WTC11 (cell line): ENCODE results near the gene REEP3. TPM values are rescaled to one million over a fixed set of nuclear protein-coding genes. Genes with fewer than 3 reads are reported as not detected.

Experiments
- ATAC-seq: fragments of 200-7000 bp; cut with Tn5 transposase; 2 replicates; pipeline ENCODE4 v1.10.0; 2021; ENCODE audit warnings: mild to moderate bottlenecking, moderate library complexity
- CTCF ChIA-PET: fragments of 300-600 bp; sonication (Branson Sonifier 250); formaldehyde crosslinking; loops from one replicate; lab custom pipeline; 2021; ENCODE audit warnings: antibody characterized with exemption; lab: Charles Lee
- POLR2A ChIA-PET: fragments of 350-600 bp; sonication (Branson Sonifier 250); formaldehyde crosslinking; loops from one replicate; lab custom pipeline; 2021; ENCODE audit warnings: antibody characterized with exemption; lab: Charles Lee
- DNase-seq: peaks from one replicate; pipeline ENCODE4 v3.0.0; 2021; ENCODE audit warnings: low spot score
- H3K27ac Mint-ChIP-seq: 2 replicates; pipeline ENCODE4 v1.8.0; 2021; ENCODE audit warnings: mixed read lengths
- H3K27me3 Mint-ChIP-seq: 2 replicates; pipeline ENCODE4 v1.8.0; 2021; ENCODE audit warnings: low read depth, mild to moderate bottlenecking, moderate library complexity, mixed read lengths
- H3K36me3 Mint-ChIP-seq: 2 replicates; pipeline ENCODE4 v1.8.0; 2021; ENCODE audit warnings: mixed read lengths
- H3K4me1 Mint-ChIP-seq: 2 replicates; pipeline ENCODE4 v1.8.0; 2022; ENCODE audit warnings: mixed read lengths
- H3K4me3 Mint-ChIP-seq: 2 replicates; pipeline ENCODE4 v1.8.0; 2021; ENCODE audit warnings: mild to moderate bottlenecking, moderate library complexity, mixed read lengths
- H3K9me3 Mint-ChIP-seq: 2 replicates; pipeline ENCODE4 v1.8.0; 2021; ENCODE audit warnings: mixed read lengths
- AFF4 ChIP-seq: sonication (generic); formaldehyde crosslinking; IDR thresholded peaks from 2 replicates; pipeline ENCODE4 v1.8.1; 2023; ENCODE audit warnings: mild to moderate bottlenecking, missing genetic modification reagents, borderline replicate concordance
- ARID4B ChIP-seq: sonication (generic); formaldehyde crosslinking; IDR thresholded peaks from 2 replicates; pipeline ENCODE4 v1.8.0; 2023; ENCODE audit warnings: missing genetic modification reagents, mild to moderate bottlenecking, borderline replicate concordance
- CTCF ChIP-seq: fragments of 200-600 bp; IDR thresholded peaks from 2 replicates; pipeline ENCODE4 v1.8.0; 2022; ENCODE audit warnings: antibody characterized with exemption
- FOXK1 ChIP-seq: sonication (generic); formaldehyde crosslinking; IDR thresholded peaks from 2 replicates; pipeline ENCODE4 v1.8.0; 2022; ENCODE audit warnings: mild to moderate bottlenecking, moderate library complexity, missing genetic modification reagents
- GTF2I ChIP-seq: fragments of 250-450 bp; sonication (Bioruptor Pico); conservative IDR thresholded peaks from 2 replicates; pipeline ENCODE4 v1.4.0; 2021; ENCODE audit warnings: mild to moderate bottlenecking
- MAX ChIP-seq: sonication (generic); formaldehyde crosslinking; IDR thresholded peaks from 2 replicates; pipeline ENCODE4 v1.8.0; 2022; ENCODE audit warnings: mild to moderate bottlenecking, missing genetic modification reagents
- NFATC4 ChIP-seq: fragments of 250-450 bp; sonication (Bioruptor Pico); IDR thresholded peaks from 2 replicates; pipeline ENCODE4 v1.9.0; 2021; ENCODE audit warnings: mild to moderate bottlenecking
- OVOL2 ChIP-seq: fragments of 250-450 bp; sonication (Bioruptor Pico); IDR thresholded peaks from 2 replicates; pipeline ENCODE4 v1.9.0; 2021; ENCODE audit warnings: mild to moderate bottlenecking, borderline replicate concordance
- PRDM15 ChIP-seq: sonication (generic); formaldehyde crosslinking; IDR thresholded peaks from 2 replicates; pipeline ENCODE4 v1.8.0; 2022; ENCODE audit warnings: missing genetic modification reagents
- PRRX2 ChIP-seq: fragments of 250-450 bp; sonication (Bioruptor Pico); IDR thresholded peaks from 2 replicates; pipeline ENCODE4 v1.8.0; 2021; ENCODE audit warnings: mild to moderate bottlenecking
- RELA ChIP-seq: sonication (generic); formaldehyde crosslinking; IDR thresholded peaks from 2 replicates; pipeline ENCODE4 v1.8.1; 2022; ENCODE audit warnings: missing genetic modification reagents, mild to moderate bottlenecking, borderline replicate concordance
- SMAD4 ChIP-seq: sonication (generic); formaldehyde crosslinking; IDR thresholded peaks from 2 replicates; pipeline ENCODE4 v1.8.0; 2022; ENCODE audit warnings: mild to moderate bottlenecking, missing genetic modification reagents
- SOX15 ChIP-seq: fragments of 250-450 bp; sonication (Bioruptor Pico); IDR thresholded peaks from 2 replicates; pipeline ENCODE4 v1.9.0; 2021; ENCODE audit warnings: mild to moderate bottlenecking
- TCF7 ChIP-seq: sonication (generic); formaldehyde crosslinking; IDR thresholded peaks from 2 replicates; pipeline ENCODE4 v1.8.0; 2022; ENCODE audit warnings: mild to moderate bottlenecking, low read depth, missing genetic modification reagents, moderate library complexity
- USF1 ChIP-seq: sonication (generic); formaldehyde crosslinking; IDR thresholded peaks from 2 replicates; pipeline ENCODE4 v1.8.0; 2022; ENCODE audit warnings: mild to moderate bottlenecking, missing genetic modification reagents
- ZNF416 ChIP-seq: fragments of 250-450 bp; sonication (Bioruptor Pico); IDR thresholded peaks from 2 replicates; pipeline ENCODE4 v1.9.0; 2021; ENCODE audit warnings: mild to moderate bottlenecking, inconsistent platforms
- ZNF532 ChIP-seq: fragments of 250-450 bp; sonication (Bioruptor Pico); IDR thresholded peaks from 2 replicates; pipeline ENCODE4 v1.9.0; 2021; ENCODE audit warnings: mild to moderate bottlenecking, borderline replicate concordance
- total RNA-seq: library from RNA; stranded (reverse); gene quantifications from 3 replicates; pipeline ENCODE4 v1.2.3, GENCODE V29; 2021

Gene REEP3
- total RNA-seq, 1 experiment from 2014 or later = 18.5 TPM

- TF ChIP-seq ARID4B = no peak
- TF ChIP-seq SMAD4 = no peak
- no peak for TF ChIP-seq FOXK1 (CRISPR knock-in tag)
- no peak for TF ChIP-seq PRDM15 (CRISPR knock-in tag)
- no peak for TF ChIP-seq TCF7 (CRISPR knock-in tag)
- no peak for TF ChIP-seq OVOL2 (CRISPR knock-in tag)
Observed at GRCh38 chr10:63591600-63592379, 70.6 kb downstream of the REEP3 start (continued).

- POLR2A ChIA-PET = no interaction called here
- no peak overlapping the region for H3K4me3 Mint-ChIP-seq
- TF ChIP-seq PRRX2 (CRISPR knock-in tag) (no peak), ZNF532 (CRISPR knock-in tag) (no peak), USF1 (CRISPR knock-in tag) (no peak), CTCF (no peak), AFF4 (CRISPR knock-in tag) (no peak), MAX (no peak), SOX15 (CRISPR knock-in tag) (no peak), GTF2I (CRISPR knock-in tag) (no peak), ZNF416 (no peak), RELA (CRISPR knock-in tag) (no peak), NFATC4 (CRISPR knock-in tag) (no peak)
Observed at GRCh38 chr10:63593576-63593975, 72.4 kb downstream of the REEP3 start.

More at GRCh38 chr10:63593576-63593975, 72.4 kb downstream of the REEP3 start:
- H3K36me3 Mint-ChIP-seq = peaks cover 19% of the 10 kb centered on the region
- DNase-seq = no peak
- CTCF ChIA-PET = no interaction called here
- no peak for ATAC-seq
- no peaks in the 10 kb centered on the region for H3K27me3 Mint-ChIP-seq
- peaks cover 7% of the 10 kb centered on the region for H3K4me1 Mint-ChIP-seq
- peaks cover 3% of the 10 kb centered on the region for H3K9me3 Mint-ChIP-seq
- no peak overlapping the region for H3K27ac Mint-ChIP-seq
